Vagina (tissue), 2 donors: ENCODE results near the gene CD300E.
"Not testable (repeated sequence)": the region's sequence is repeated elsewhere in the genome, so short reads cannot be mapped to it uniquely, and the experiment has no call there.

ENCODE experiments used
- CTCF ChIP-seq, 3 experiments: fragments of 450-650 bp in 2 of 3; fragments of 200-600 bp in 1 of 3; sonication (generic) in 1 of 3; IDR thresholded peaks; one replicate each; pipeline ENCODE4 v1.5.1; 2017 to 2019; ENCODE audit warnings: antibody characterized with exemption in 3 of 3, mild to moderate bottlenecking in 2 of 3, moderate library complexity in 2 of 3
- POLR2AphosphoS5 ChIP-seq, 2 donors: sonication (generic); formaldehyde crosslinking; IDR thresholded peaks; one replicate each; pipeline ENCODE4 v1.9.0; 2017; ENCODE audit warnings: antibody characterized with exemption in 2 of 2, mild to moderate bottlenecking in 2 of 2, low read depth in 1 of 2; ENCODE audit not compliant: insufficient read depth in 1 of 2

- not testable (repeated sequence) for TF ChIP-seq CTCF (IDR thresholded peaks at IDR 0.05); POLR2AphosphoS5 (IDR thresholded peaks at IDR 0.05; ENCODE audit: insufficient read depth in 1 of 2, low read depth in 1 of 2)
These were observed 49.9 kb downstream of the CD300E start for GRCh38 chr17:74573635-74574034.
